MM.1S (cell line): Measurements from ENCODE around the gene CUEDC2.

ENCODE experiments used
- DNase-seq: peaks from one replicate; pipeline ENCODE4 v3.0.0-alpha.2; 2015
- H2AFZ ChIP-seq: fragments of 300-600 bp; sonication (generic); 2 replicates; pipeline ENCODE4 v1.6.0; 2016; ENCODE audit warnings: antibody characterized with exemption, low read length
- H3F3A ChIP-seq: fragments of 300-600 bp; sonication (generic); 2 replicates; pipeline ENCODE4 v1.6.1; 2016; ENCODE audit warnings: mild to moderate bottlenecking, antibody characterized with exemption, low read length, moderate library complexity, mixed read lengths; ENCODE audit not compliant: insufficient read depth
- H3K27ac ChIP-seq: fragments of 300-600 bp; sonication (generic); 2 replicates; pipeline ENCODE4 v1.5.1; 2016; ENCODE audit warnings: mild to moderate bottlenecking, low read length
- H3K27me3 ChIP-seq: fragments of 300-600 bp; sonication (generic); replicated peaks from 2 replicates; pipeline ENCODE4 v1.6.0; 2016; ENCODE audit warnings: low read length; ENCODE audit not compliant: insufficient read depth
- H3K36me3 ChIP-seq: fragments of 300-600 bp; sonication (generic); replicated peaks from 2 replicates; pipeline ENCODE4 v1.6.1; 2016; ENCODE audit warnings: mild to moderate bottlenecking, low read length, mixed read lengths; ENCODE audit not compliant: insufficient read depth
- H3K4me1 ChIP-seq: fragments of 300-600 bp; sonication (generic); 2 replicates; pipeline ENCODE4 v1.6.1; 2016; ENCODE audit warnings: low read length, mixed read lengths
- H3K4me2 ChIP-seq: fragments of 300-600 bp; sonication (generic); 2 replicates; pipeline ENCODE4 v1.6.0; 2016; ENCODE audit warnings: low read depth, low read length
- H3K4me3 ChIP-seq: fragments of 300-600 bp; sonication (generic); 2 replicates; pipeline ENCODE4 v1.5.1; 2016; ENCODE audit warnings: low read length, mixed read lengths
- H3K79me2 ChIP-seq: fragments of 300-600 bp; sonication (generic); 2 replicates; pipeline ENCODE4 v1.6.1; 2016; ENCODE audit warnings: mixed run types, low read length, mixed read lengths
- H3K9ac ChIP-seq: fragments of 300-600 bp; sonication (generic); 2 replicates; pipeline ENCODE4 v1.6.1; 2016; ENCODE audit warnings: low read length, mixed read lengths
- H3K9me2 ChIP-seq: fragments of 300-600 bp; sonication (generic); replicated peaks from 2 replicates; pipeline ENCODE4 v1.6.1; 2016; ENCODE audit warnings: mild to moderate bottlenecking, low read length, mixed read lengths; ENCODE audit not compliant: insufficient read depth
- H3K9me3 ChIP-seq: fragments of 300-600 bp; sonication (generic); replicated peaks from 2 replicates; pipeline ENCODE4 v1.6.1; 2016; ENCODE audit warnings: mild to moderate bottlenecking, low read length, mixed read lengths; ENCODE audit not compliant: insufficient read depth
- H4K20me1 ChIP-seq: fragments of 300-600 bp; sonication (generic); 2 replicates; pipeline ENCODE4 v1.6.1; 2016; ENCODE audit warnings: mild to moderate bottlenecking, low read length, moderate library complexity, mixed read lengths; ENCODE audit not compliant: insufficient read depth
- CTCF ChIP-seq: fragments of 300-600 bp; sonication (generic); IDR thresholded peaks from 2 replicates; pipeline ENCODE4 v1.5.1; 2016; ENCODE audit warnings: antibody characterized with exemption, low read length, mixed read lengths
- EZH2 ChIP-seq: fragments of 300-600 bp; sonication (generic); optimal IDR thresholded peaks from 2 replicates; pipeline ENCODE3; 2017; ENCODE audit warnings: low read depth, mild to moderate bottlenecking, antibody characterized with exemption, low read length, mixed read lengths
- EZH2phosphoT487 ChIP-seq: fragments of 300-600 bp; sonication (generic); IDR thresholded peaks from 2 replicates; pipeline ENCODE4 v1.6.1; 2018; ENCODE audit warnings: antibody characterized with exemption, low read length

CUEDC2 gene

DNA sequence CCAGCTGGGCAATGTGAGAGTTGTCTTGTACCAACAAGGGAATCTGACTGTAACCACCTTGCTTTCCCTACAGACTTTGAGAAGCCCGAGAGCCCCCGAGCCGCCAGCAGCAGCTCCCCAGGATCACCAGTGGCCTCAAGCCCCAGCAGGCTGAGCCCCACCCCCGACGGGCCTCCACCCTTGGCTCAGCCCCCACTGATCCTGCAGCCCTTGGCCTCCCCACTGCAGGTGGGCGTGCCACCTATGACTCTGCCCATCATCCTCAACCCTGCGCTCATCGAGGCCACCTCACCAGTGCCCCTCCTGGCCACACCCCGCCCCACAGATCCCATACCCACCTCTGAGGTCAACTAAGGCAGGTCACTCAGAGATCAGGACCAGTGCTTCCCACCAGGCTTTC, 50.4 kb downstream of the CUEDC2 start:
- no peaks in the 10 kb centered on the region for H4K20me1 ChIP-seq
- H3K4me2 ChIP-seq: no peak overlapping the region
- no peaks in the 10 kb centered on the region for H3F3A ChIP-seq
- H3K79me2 ChIP-seq: no peaks in the 10 kb centered on the region
- H3K27ac ChIP-seq: no peak overlapping the region
- H3K27me3 ChIP-seq: no peaks in the 10 kb centered on the region
- no peak for DNase-seq
- H3K4me3 ChIP-seq: no peak overlapping the region
- no peaks in the 10 kb centered on the region for H3K4me1 ChIP-seq
- no peak overlapping the region for H3K9ac ChIP-seq
- H3K36me3 ChIP-seq: no peaks in the 10 kb centered on the region
- TF ChIP-seq EZH2 (no peak), EZH2phosphoT487 (no peak), CTCF (no peak)
- H2AFZ ChIP-seq: no peak overlapping the region
- H3K9me3 ChIP-seq: no peaks in the 10 kb centered on the region
- no peaks in the 10 kb centered on the region for H3K9me2 ChIP-seq

- Histone ChIP-seq H3K9me3 (no peaks in the 10 kb centered on the region), H3K9me2 (no peaks in the 10 kb centered on the region), H3K4me3 (no peak overlapping the region), H3K36me3 (no peaks in the 10 kb centered on the region), H3K4me1 (no peaks in the 10 kb centered on the region), H4K20me1 (no peaks in the 10 kb centered on the region), H3F3A (no peaks in the 10 kb centered on the region), H3K4me2 (no peak overlapping the region), H3K9ac (no peak overlapping the region), H2AFZ (no peak overlapping the region), H3K27ac (no peak overlapping the region), H3K79me2 (no peaks in the 10 kb centered on the region), H3K27me3 (no peaks in the 10 kb centered on the region)
- no peak for DNase-seq
- TF ChIP-seq EZH2phosphoT487: no peak
- no peak for TF ChIP-seq EZH2
These were observed 53.0 kb downstream of the CUEDC2 start for GRCh38 chr10:102379383-102379782.

GRCh38 chr10:102376901-102377300, 55.5 kb downstream of the CUEDC2 start:
- DNase-seq: no peak
- Histone ChIP-seq H3K4me3 (no peak overlapping the region), H4K20me1 (no peaks in the 10 kb centered on the region), H3K9me2 (no peaks in the 10 kb centered on the region), H3K4me1 (no peaks in the 10 kb centered on the region), H3K27ac (no peak overlapping the region), H2AFZ (no peak overlapping the region), H3K36me3 (no peaks in the 10 kb centered on the region), H3K79me2 (no peaks in the 10 kb centered on the region), H3F3A (no peaks in the 10 kb centered on the region), H3K4me2 (no peak overlapping the region), H3K27me3 (no peaks in the 10 kb centered on the region), H3K9me3 (no peaks in the 10 kb centered on the region), H3K9ac (no peak overlapping the region)
- no peak for TF ChIP-seq CTCF
- TF ChIP-seq EZH2phosphoT487: no peak
- no peak for TF ChIP-seq EZH2

DNA sequence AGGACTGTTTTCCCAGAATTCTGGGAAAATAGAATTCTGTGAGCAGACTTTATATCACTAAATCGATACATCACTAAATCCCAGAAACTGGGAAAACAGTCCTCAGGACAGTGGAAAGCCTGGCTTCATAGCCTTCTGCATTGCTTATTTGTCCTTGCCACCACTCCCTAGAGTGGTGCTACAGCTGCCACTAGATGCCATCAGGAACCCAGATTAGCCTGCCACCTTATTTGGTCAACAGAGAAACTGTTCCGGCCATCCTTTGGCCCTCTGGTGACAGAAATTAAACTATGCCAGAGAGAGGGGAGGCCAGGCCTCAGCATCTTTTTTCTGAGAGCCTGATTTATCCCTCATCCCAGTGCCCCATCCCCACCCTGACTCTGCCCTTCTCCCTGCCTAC, 56.5 kb downstream of the CUEDC2 start:
- Histone ChIP-seq H3K79me2 (no peaks in the 10 kb centered on the region), H3K9me2 (no peaks in the 10 kb centered on the region), H3K4me3 (no peak overlapping the region), H3K9ac (no peak overlapping the region), H3F3A (no peaks in the 10 kb centered on the region), H3K9me3 (no peaks in the 10 kb centered on the region), H3K36me3 (0 out of 2 replicates have a peak, but pooled peaks cover 3% of the 10 kb centered on the region), H3K4me1 (no peaks in the 10 kb centered on the region), H3K27ac (no peak overlapping the region), H3K4me2 (no peak overlapping the region), H4K20me1 (no peaks in the 10 kb centered on the region), H2AFZ (no peak overlapping the region), H3K27me3 (no peaks in the 10 kb centered on the region)
- TF ChIP-seq CTCF (no peak), EZH2phosphoT487 (no peak), EZH2 (no peak)
- no peak for DNase-seq
